Neural progenitor cell (in vitro differentiated cells): ENCODE measurements around the gene PROSER2. TPM values are rescaled to one million over a fixed set of nuclear protein-coding genes. Genes with fewer than 3 reads are reported as not detected.

Source experiments
- DNase-seq: peaks from one replicate; pipeline ENCODE4 v3.0.0-alpha.2; 2016; ENCODE audit warnings: low spot score
- H2AFZ ChIP-seq: fragments of 200-600 bp; sonication (generic); replicated peaks from 2 replicates; pipeline ENCODE4 v1.6.1; 2016; ENCODE audit warnings: antibody characterized with exemption
- H3F3A ChIP-seq: fragments of 200-600 bp; sonication (generic); 2 replicates; pipeline ENCODE4 v1.6.1; 2016; ENCODE audit warnings: antibody characterized with exemption, low read depth
- H3K27ac ChIP-seq: fragments of 200-600 bp; sonication (generic); 2 replicates; pipeline ENCODE4 v1.5.1; 2016; ENCODE audit warnings: mild to moderate bottlenecking
- H3K27me3 ChIP-seq: fragments of 200-600 bp; sonication (generic); 2 replicates; pipeline ENCODE4 v1.6.1; 2016; ENCODE audit warnings: mild to moderate bottlenecking, moderate library complexity
- H3K36me3 ChIP-seq: fragments of 200-600 bp; sonication (generic); 2 replicates; pipeline ENCODE4 v1.5.1; 2016
- H3K4me1 ChIP-seq: fragments of 200-600 bp; sonication (generic); 2 replicates; pipeline ENCODE4 v1.6.1; 2016; ENCODE audit warnings: mixed run types
- H3K4me2 ChIP-seq: fragments of 200-600 bp; sonication (generic); 2 replicates; pipeline ENCODE4 v1.6.1; 2016
- H3K4me3 ChIP-seq: fragments of 200-600 bp; sonication (generic); 2 replicates; pipeline ENCODE4 v1.5.1; 2016
- H3K79me2 ChIP-seq: fragments of 200-600 bp; sonication (generic); 2 replicates; pipeline ENCODE4 v1.6.1; 2016; ENCODE audit warnings: low read depth
- H3K9ac ChIP-seq: fragments of 200-600 bp; sonication (generic); 2 replicates; pipeline ENCODE4 v1.6.1; 2016
- H3K9me3 ChIP-seq: fragments of 200-600 bp; sonication (generic); 2 replicates; pipeline ENCODE4 v1.5.1; 2016; ENCODE audit warnings: low read depth
- H4K20me1 ChIP-seq: fragments of 200-600 bp; sonication (generic); 2 replicates; pipeline ENCODE4 v1.6.1; 2016; ENCODE audit warnings: low read depth
- H3K27ac Mint-ChIP-seq: 3 replicates; pipeline ENCODE4 v1.8.0; 2021; ENCODE audit warnings: mixed read lengths
- H3K27me3 Mint-ChIP-seq: 2 replicates; pipeline ENCODE4 v1.8.0; 2022; ENCODE audit warnings: low read depth, mild to moderate bottlenecking, inconsistent platforms, moderate library complexity, mixed read lengths; ENCODE audit not compliant: insufficient read depth
- H3K36me3 Mint-ChIP-seq: 3 replicates; pipeline ENCODE4 v1.8.0; 2021; ENCODE audit warnings: mixed read lengths
- H3K4me1 Mint-ChIP-seq: 3 replicates; pipeline ENCODE4 v1.8.0; 2021; ENCODE audit warnings: mixed read lengths
- H3K4me3 Mint-ChIP-seq: 3 replicates; pipeline ENCODE4 v1.8.0; 2021; ENCODE audit warnings: mild to moderate bottlenecking, moderate library complexity, mixed read lengths
- H3K9me3 Mint-ChIP-seq: 3 replicates; pipeline ENCODE4 v1.8.0; 2020; ENCODE audit warnings: mixed read lengths
- EZH2 ChIP-seq: fragments of 200-600 bp; sonication (generic); IDR thresholded peaks from 2 replicates; pipeline ENCODE4 v1.6.1; 2017; ENCODE audit warnings: antibody characterized with exemption, mild to moderate bottlenecking, moderate library complexity
- EZH2phosphoT487 ChIP-seq: fragments of 200-600 bp; sonication (generic); IDR thresholded peaks from 2 replicates; pipeline ENCODE4 v1.6.1; 2017; ENCODE audit warnings: antibody characterized with exemption
- total RNA-seq: library from RNA; depleted of rRNA; stranded (reverse); fragments of >200 nt; gene quantifications from 2 replicates; pipeline ENCODE4 v1.2.3, GENCODE V29; 2015; ENCODE audit warnings: low replicate concordance
- TF ChIP-seq, protein P1 (sequence below): fragments of 200-600 bp; sonication (generic); IDR thresholded peaks from 2 replicates; pipeline ENCODE4 v1.5.1; 2017; ENCODE audit warnings: antibody characterized with exemption, mild to moderate bottlenecking

The PROSER2 gene
- total RNA-seq, 1 donor from 2014 or later = 2.3 TPM

DNA sequence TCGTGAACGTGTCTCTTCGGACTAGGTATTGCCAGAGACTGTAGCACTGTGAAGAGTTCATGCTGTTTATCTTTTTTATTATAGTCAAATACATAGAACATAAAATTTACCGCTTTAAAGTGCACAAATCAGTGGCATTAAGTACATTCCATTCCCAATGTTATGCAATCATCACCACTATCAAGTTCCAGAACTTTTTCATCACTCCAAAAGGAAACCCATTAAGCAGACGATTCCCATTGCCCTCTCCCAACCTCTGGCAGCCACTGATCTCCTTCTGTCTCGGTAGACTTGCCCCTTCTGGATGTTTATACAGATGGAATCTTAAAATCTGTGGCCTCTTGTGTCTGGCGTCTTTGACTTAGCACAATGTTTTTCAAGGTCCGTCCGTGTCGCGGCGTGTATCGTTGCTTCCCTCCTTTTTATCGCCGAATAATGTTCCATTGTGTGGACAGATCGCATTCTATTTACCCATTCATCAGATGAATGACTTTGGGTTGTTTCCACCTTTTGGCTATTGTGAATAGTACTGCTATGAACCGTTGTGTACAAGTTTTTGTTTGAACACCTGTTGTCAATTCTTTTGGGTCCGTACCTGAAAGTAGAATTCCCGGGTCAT is 2.7 kb downstream of the PROSER2 start:
- Histone ChIP-seq H3K9ac (no peak overlapping the region), H4K20me1 (no peaks in the 10 kb centered on the region), H2AFZ (no peak overlapping the region), H3F3A (peaks cover 17% of the 10 kb centered on the region), H3K4me2 (no peak overlapping the region), H3K79me2 (no peaks in the 10 kb centered on the region), H3K4me3 (no peak overlapping the region), H3K9me3 (no peaks in the 10 kb centered on the region), H3K4me1 (no peaks in the 10 kb centered on the region), H3K27ac (no peak overlapping the region), H3K36me3 (no peaks in the 10 kb centered on the region), H3K27me3 (peaks cover 31% of the 10 kb centered on the region)
- no peaks in the 10 kb centered on the region for H3K9me3 Mint-ChIP-seq
- TF ChIP-seq, protein P1, sequence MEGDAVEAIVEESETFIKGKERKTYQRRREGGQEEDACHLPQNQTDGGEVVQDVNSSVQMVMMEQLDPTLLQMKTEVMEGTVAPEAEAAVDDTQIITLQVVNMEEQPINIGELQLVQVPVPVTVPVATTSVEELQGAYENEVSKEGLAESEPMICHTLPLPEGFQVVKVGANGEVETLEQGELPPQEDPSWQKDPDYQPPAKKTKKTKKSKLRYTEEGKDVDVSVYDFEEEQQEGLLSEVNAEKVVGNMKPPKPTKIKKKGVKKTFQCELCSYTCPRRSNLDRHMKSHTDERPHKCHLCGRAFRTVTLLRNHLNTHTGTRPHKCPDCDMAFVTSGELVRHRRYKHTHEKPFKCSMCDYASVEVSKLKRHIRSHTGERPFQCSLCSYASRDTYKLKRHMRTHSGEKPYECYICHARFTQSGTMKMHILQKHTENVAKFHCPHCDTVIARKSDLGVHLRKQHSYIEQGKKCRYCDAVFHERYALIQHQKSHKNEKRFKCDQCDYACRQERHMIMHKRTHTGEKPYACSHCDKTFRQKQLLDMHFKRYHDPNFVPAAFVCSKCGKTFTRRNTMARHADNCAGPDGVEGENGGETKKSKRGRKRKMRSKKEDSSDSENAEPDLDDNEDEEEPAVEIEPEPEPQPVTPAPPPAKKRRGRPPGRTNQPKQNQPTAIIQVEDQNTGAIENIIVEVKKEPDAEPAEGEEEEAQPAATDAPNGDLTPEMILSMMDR = no peak
- TF ChIP-seq EZH2 = no peak
- peaks cover 4% of the 10 kb centered on the region for H3K4me1 Mint-ChIP-seq
- no peak overlapping the region for H3K4me3 Mint-ChIP-seq
- H3K27me3 Mint-ChIP-seq = peaks cover 19% of the 10 kb centered on the region
- DNase-seq = no peak
- no peaks in the 10 kb centered on the region for H3K36me3 Mint-ChIP-seq
- no peak overlapping the region for H3K27ac Mint-ChIP-seq

DNA sequence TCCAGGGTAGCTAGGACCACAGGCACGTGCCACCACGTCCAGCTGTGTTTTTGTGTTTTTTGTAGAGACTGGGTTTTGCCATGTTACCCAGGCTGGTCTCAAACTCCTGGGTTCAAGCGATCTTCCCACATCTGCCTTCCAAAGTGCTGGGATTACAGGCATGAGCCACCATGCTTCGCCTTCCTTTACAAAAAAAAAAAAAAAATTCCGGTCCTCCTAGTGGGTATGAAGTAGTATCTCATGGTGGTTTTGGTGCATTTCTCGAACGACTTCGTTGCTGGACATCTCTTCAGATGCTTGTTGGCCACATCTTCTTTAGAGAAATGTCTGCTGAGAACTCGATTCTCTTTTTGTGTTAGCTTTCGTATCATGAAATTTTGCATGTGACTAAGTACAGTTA is 3.9 kb downstream of the PROSER2 start:
- no peaks in the 10 kb centered on the region for H4K20me1 ChIP-seq
- H3K9me3 Mint-ChIP-seq = no peaks in the 10 kb centered on the region
- H3K4me1 ChIP-seq = no peaks in the 10 kb centered on the region
- H3K27me3 ChIP-seq = peaks cover 31% of the 10 kb centered on the region
- no peak overlapping the region for H3K4me3 Mint-ChIP-seq
- no peak overlapping the region for H2AFZ ChIP-seq
- H3K36me3 Mint-ChIP-seq = no peaks in the 10 kb centered on the region
- no peak overlapping the region for H3K4me2 ChIP-seq
- TF ChIP-seq EZH2 (no peak), EZH2phosphoT487 (no peak)
- TF ChIP-seq, protein P1 = no peak
- no peak for DNase-seq
- peaks cover 6% of the 10 kb centered on the region for H3F3A ChIP-seq
- H3K9me3 ChIP-seq = no peaks in the 10 kb centered on the region
- H3K27ac ChIP-seq = no peak overlapping the region
- no peaks in the 10 kb centered on the region for H3K79me2 ChIP-seq
- no peak overlapping the region for H3K27ac Mint-ChIP-seq
- H3K9ac ChIP-seq = no peak overlapping the region
- no peak overlapping the region for H3K4me3 ChIP-seq
- H3K36me3 ChIP-seq = no peaks in the 10 kb centered on the region
- peaks cover 17% of the 10 kb centered on the region for H3K27me3 Mint-ChIP-seq
- peaks cover 9% of the 10 kb centered on the region for H3K4me1 Mint-ChIP-seq

DNA sequence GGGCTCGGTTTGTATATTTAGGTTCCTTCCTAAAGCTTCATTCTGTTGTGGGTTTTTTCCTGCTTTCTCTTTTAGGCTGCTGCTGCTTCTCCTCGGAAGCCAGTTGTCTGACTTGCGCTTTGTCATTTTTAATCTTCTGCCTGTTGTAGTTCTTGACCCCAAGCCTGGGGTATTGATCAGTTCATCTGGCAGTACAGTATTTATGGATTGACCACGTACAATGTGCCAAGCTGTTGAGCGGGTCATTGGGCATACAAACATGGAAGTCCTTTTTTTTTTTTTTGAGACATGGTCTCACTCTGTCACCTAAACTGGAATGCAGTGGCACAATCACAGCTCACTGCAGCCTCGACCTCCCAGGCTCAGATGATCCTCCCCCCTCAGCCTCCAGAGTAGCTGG is 4.3 kb downstream of the PROSER2 start:
- Histone ChIP-seq H3K27me3 (peaks cover 31% of the 10 kb centered on the region), H3K9me3 (no peaks in the 10 kb centered on the region), H4K20me1 (no peaks in the 10 kb centered on the region), H2AFZ (no peak overlapping the region), H3K4me1 (no peaks in the 10 kb centered on the region), H3K36me3 (no peaks in the 10 kb centered on the region), H3K4me3 (no peak overlapping the region), H3K79me2 (no peaks in the 10 kb centered on the region), H3K9ac (no peak overlapping the region), H3K27ac (no peak overlapping the region), H3K4me2 (no peak overlapping the region), H3F3A (peaks cover 2% of the 10 kb centered on the region)
- Mint-ChIP-seq H3K4me1 (peaks cover 11% of the 10 kb centered on the region), H3K9me3 (no peaks in the 10 kb centered on the region), H3K4me3 (no peak overlapping the region), H3K27ac (no peak overlapping the region), H3K36me3 (no peaks in the 10 kb centered on the region), H3K27me3 (peaks cover 16% of the 10 kb centered on the region)
- DNase-seq = no peak
- TF ChIP-seq EZH2phosphoT487 (no peak), EZH2 (no peak)
- TF ChIP-seq, protein P1 = no peak
